Measurements from ENCODE around the gene PTGFR. TPM values are rescaled to one million over a fixed set of nuclear protein-coding genes. Genes with fewer than 3 reads are reported as not detected.
A peak's percentile ranks its signal among the peaks of the same experiment; 100 is the strongest.

Gene PTGFR
- total RNA-seq, 1 experiment from 2014 or later: 1.5 TPM

- CTCF ChIA-PET: no interaction called here
- POLR2A ChIA-PET (ENCODE audit: low non-redundant PET): no interaction called here
- no TSS peak for BruUV-seq (replicated peaks)
- Histone ChIP-seq H3K4me3 (ENCODE audit: low read depth, low read length, poor library complexity, severe bottlenecking) (no peak overlapping the region), H3K27ac (ENCODE audit: low read depth, low read length, poor library complexity, severe bottlenecking) (no peak overlapping the region), H3K36me3 (ENCODE audit: insufficient read depth, low read length, poor library complexity, severe bottlenecking) (no peaks in the 10 kb centered on the region), H3K9me3 (ENCODE audit: low read depth, low read length, poor library complexity, severe bottlenecking) (no peaks in the 10 kb centered on the region), H3K4me1 (ENCODE audit: insufficient read depth, low read length, poor library complexity, severe bottlenecking) (peaks cover 10% of the 10 kb centered on the region), H3K27me3 (replicated peaks; ENCODE audit: insufficient read depth, low read depth, low read length, poor library complexity) (no peaks in the 10 kb centered on the region)
- DNase-seq (ENCODE audit: low spot score): no peak
- TF ChIP-seq CTCF (conservative IDR thresholded peaks at IDR 0.05; ENCODE audit: low read depth, low read length): no peak
- TF ChIP-seq EZH2 (IDR thresholded peaks at IDR 0.05; ENCODE audit: borderline replicate concordance, low read depth, low read length, poor library complexity, severe bottlenecking): no peak
- intact Hi-C loops (cut with micrococcal nuclease; ENCODE audit: unreplicated experiment): no loop called here
These were observed 44.5 kb downstream of the PTGFR start for GRCh38 chr1:78535286-78535685.

- H3K36me3 ChIP-seq (ENCODE audit: insufficient read depth, low read length, poor library complexity, severe bottlenecking): no peaks in the 10 kb centered on the region
- TF ChIP-seq EZH2 (IDR thresholded peaks at IDR 0.05; ENCODE audit: borderline replicate concordance, low read depth, low read length, poor library complexity, severe bottlenecking) (no peak), CTCF (conservative IDR thresholded peaks at IDR 0.05; ENCODE audit: low read depth, low read length) (no peak)
- DNase-seq (ENCODE audit: low spot score): no peak
- intact Hi-C loops (cut with micrococcal nuclease; ENCODE audit: unreplicated experiment): no loop called here
- BruUV-seq (replicated peaks): no TSS peak
- peaks cover 13% of the 10 kb centered on the region for H3K4me1 ChIP-seq (ENCODE audit: insufficient read depth, low read length, poor library complexity, severe bottlenecking)
- ChIA-PET CTCF (no interaction called here), POLR2A (ENCODE audit: low non-redundant PET) (no interaction called here)
- H3K27me3 ChIP-seq (replicated peaks; ENCODE audit: insufficient read depth, low read depth, low read length, poor library complexity): no peaks in the 10 kb centered on the region
- no peaks in the 10 kb centered on the region for H3K9me3 ChIP-seq (ENCODE audit: low read depth, low read length, poor library complexity, severe bottlenecking)
- H3K4me3 ChIP-seq (ENCODE audit: low read depth, low read length, poor library complexity, severe bottlenecking): no peak overlapping the region
- no peak overlapping the region for H3K27ac ChIP-seq (ENCODE audit: low read depth, low read length, poor library complexity, severe bottlenecking)
These were observed 45.7 kb downstream of the PTGFR start for GRCh38 chr1:78536427-78536826.

- CTCF ChIA-PET: no interaction called here
- peaks cover 13% of the 10 kb centered on the region for H3K4me1 ChIP-seq (ENCODE audit: insufficient read depth, low read length, poor library complexity, severe bottlenecking)
These were observed 49.3 kb downstream of the PTGFR start for GRCh38 chr1:78540048-78540447.

More at GRCh38 chr1:78540048-78540447, 49.3 kb downstream of the PTGFR start:
- TF ChIP-seq CTCF (conservative IDR thresholded peaks at IDR 0.05; ENCODE audit: low read depth, low read length) (no peak), EZH2 (IDR thresholded peaks at IDR 0.05; ENCODE audit: borderline replicate concordance, low read depth, low read length, poor library complexity, severe bottlenecking) (no peak)
- POLR2A ChIA-PET (ENCODE audit: low non-redundant PET): no interaction called here
- peak; percentile 74 for DNase-seq (ENCODE audit: low spot score)
- no peaks in the 10 kb centered on the region for H3K27me3 ChIP-seq (replicated peaks; ENCODE audit: insufficient read depth, low read depth, low read length, poor library complexity)
- no peak overlapping the region for H3K4me3 ChIP-seq (ENCODE audit: low read depth, low read length, poor library complexity, severe bottlenecking)
- H3K36me3 ChIP-seq (ENCODE audit: insufficient read depth, low read length, poor library complexity, severe bottlenecking): no peaks in the 10 kb centered on the region
- no peak overlapping the region for H3K27ac ChIP-seq (ENCODE audit: low read depth, low read length, poor library complexity, severe bottlenecking)
- intact Hi-C loops (cut with micrococcal nuclease; ENCODE audit: unreplicated experiment): no loop called here
- no TSS peak for BruUV-seq (replicated peaks)
- no peaks in the 10 kb centered on the region for H3K9me3 ChIP-seq (ENCODE audit: low read depth, low read length, poor library complexity, severe bottlenecking)

All from A673 (cell line).